K562 (cell line): Measurements from ENCODE around the gene AMFR. TPM values are rescaled to one million over a fixed set of nuclear protein-coding genes. Genes with fewer than 3 reads are reported as not detected.

Experiments used
- ATAC-seq: fragments of 200-7000 bp; cut with Tn5 transposase; 3 replicates; pipeline ENCODE4 v1.9.1; 2020; ENCODE audit warnings: moderate library complexity
- BruUV-seq: library from RNA; stranded (reverse); fragments of 400-500 nt; replicated peaks from 2 replicates; lab custom pipeline; 2021; lab: Mats Ljungman, UMichigan
- CTCF ChIA-PET: fragments of 300-600 bp; formaldehyde crosslinking; extraction: SDS; loops from one replicate; lab custom pipeline; 2021; ENCODE audit warnings: low intra/inter-chr PET ratio; lab: Yijun Ruan, JAX
- POLR2A ChIA-PET: fragments of 300-600, 350-650 bp; sonication (Branson Sonifier 250); formaldehyde crosslinking; extraction: SDS; loops from one replicate; lab custom pipeline; 2021; ENCODE audit warnings: antibody characterized with exemption, inconsistent platforms; lab: Yijun Ruan, JAX
- DNase-seq, 4 experiments: peaks; one replicate each; pipeline versions ENCODE4 v3.0.0 to v3.0.0-alpha.2; 2011 to 2018; ENCODE audit warnings: low spot score in 3 of 4, mixed read lengths in 3 of 4; ENCODE audit errors: extremely low read depth in 1 of 4
- FAIRE-seq: peaks from 2 replicates; lab custom pipeline; 2011; peaks lifted over from hg19 to GRCh38; lab: Jason Lieb, UNC
- H2AFZ ChIP-seq: 2 replicates; pipeline ENCODE4 v1.6.0; 2011; ENCODE audit warnings: low read depth, low read length, control low read depth, inconsistent platforms
- H3K27ac ChIP-seq: fragments of 200-600 bp; 3 replicates; pipeline ENCODE4 v1.8.0; 2011; ENCODE audit warnings: low read depth, mild to moderate bottlenecking, control low read depth, inconsistent platforms, low read length, moderate library complexity, mixed read lengths; ENCODE audit errors: extremely low read depth
- H3K27me3 ChIP-seq, 2 experiments: fragments of 300-600 bp in 1 of 2; 2 replicates in 1 of 2; 3 replicates in 1 of 2; pipeline versions ENCODE4 v1.6.0 to v1.8.0; 2011; ENCODE audit warnings: inconsistent platforms in 2 of 2, low read length in 2 of 2, mild to moderate bottlenecking in 1 of 2, mixed read lengths in 1 of 2, moderate library complexity in 1 of 2; ENCODE audit not compliant: control insufficient read depth in 2 of 2, insufficient read depth in 2 of 2
- H3K36me3 ChIP-seq: fragments of 300-600 bp; 3 replicates; pipeline ENCODE4 v1.8.0; 2011; ENCODE audit warnings: mild to moderate bottlenecking, low read length, inconsistent platforms; ENCODE audit not compliant: control insufficient read depth, insufficient read depth
- H3K4me1 ChIP-seq, 2 experiments: fragments of 200-600 bp in 1 of 2; replicated peaks in 1 of 2; 2 replicates in 1 of 2; 3 replicates in 1 of 2; pipeline versions ENCODE4 v1.5.1 to v1.8.0; 2011; ENCODE audit warnings: inconsistent platforms in 2 of 2, low read length in 2 of 2, mild to moderate bottlenecking in 1 of 2, mixed read lengths in 1 of 2, moderate library complexity in 1 of 2; ENCODE audit not compliant: control insufficient read depth in 2 of 2, insufficient read depth in 2 of 2
- H3K4me2 ChIP-seq: 2 replicates; pipeline ENCODE4 v1.6.1; 2011; ENCODE audit warnings: low read length, control low read depth, inconsistent platforms, mixed read lengths; ENCODE audit not compliant: insufficient read depth
- H3K4me3 ChIP-seq: fragments of 200-600 bp; sonication (generic), shearing (Covaris generic); 2 replicates; pipeline ENCODE4 v1.5.1; 2016; ENCODE audit warnings: control low read depth, inconsistent platforms
- H3K79me2 ChIP-seq: fragments of 200-600 bp; 3 replicates; pipeline ENCODE4 v1.8.0; 2011; ENCODE audit warnings: low read length, inconsistent platforms; ENCODE audit not compliant: control insufficient read depth, insufficient read depth
- H3K9ac ChIP-seq, 2 experiments: 2 replicates each; pipeline versions ENCODE4 v1.6.0 to v1.6.1; 2011; ENCODE audit warnings: low read depth in 2 of 2, low read length in 2 of 2, control low read depth in 1 of 2, inconsistent platforms in 1 of 2, mild to moderate bottlenecking in 1 of 2, mixed read lengths in 1 of 2; ENCODE audit not compliant: insufficient read depth in 1 of 2
- H3K9me1 ChIP-seq: one replicate; pipeline ENCODE4 v1.6.0; 2011; ENCODE audit warnings: inconsistent platforms, mild to moderate bottlenecking, low read length, moderate library complexity; ENCODE audit not compliant: control insufficient read depth, insufficient read depth
- H3K9me3 ChIP-seq: replicated peaks from 2 replicates; pipeline ENCODE4 v1.5.1; 2011; ENCODE audit warnings: low read depth, low read length, inconsistent platforms; ENCODE audit not compliant: control insufficient read depth, insufficient read depth
- H4K20me1 ChIP-seq: replicated peaks from 2 replicates; pipeline ENCODE4 v1.6.1; 2011; ENCODE audit warnings: low read length, inconsistent platforms, mixed read lengths; ENCODE audit not compliant: control insufficient read depth, insufficient read depth
- CHD7 ChIP-seq: fragments of 200-600 bp; sonication (generic); IDR thresholded peaks from one replicate; pipeline ENCODE4 v1.6.1; 2012; ENCODE audit warnings: mild to moderate bottlenecking, low read depth, low read length, inconsistent platforms
- DPF2 ChIP-seq: fragments of 450-650 bp; IDR thresholded peaks from 2 replicates; pipeline ENCODE4 v1.6.1; 2016
- NFATC3 ChIP-seq: fragments of 450-650 bp; IDR thresholded peaks from 2 replicates; pipeline ENCODE4 v1.6.1; 2017; ENCODE audit warnings: mild to moderate bottlenecking
- RHOXF2B ChIP-seq: fragments of 250-450 bp; sonication (Bioruptor Pico); conservative IDR thresholded peaks from 2 replicates; pipeline ENCODE4 v1.5.1; 2021
- SAFB2 ChIP-seq: fragments of 200-400 bp; formaldehyde crosslinking; IDR thresholded peaks from 2 replicates; pipeline ENCODE4 v1.6.1; 2018; ENCODE audit warnings: borderline replicate concordance, low read length, low read depth, moderate library complexity; ENCODE audit not compliant: severe bottlenecking
- U2AF1 ChIP-seq: fragments of 200-400 bp; formaldehyde crosslinking; optimal IDR thresholded peaks from 2 replicates; pipeline ENCODE3; 2017; ENCODE audit warnings: mild to moderate bottlenecking, low read depth, low read length, moderate library complexity
- ZNF79 ChIP-seq: fragments of 250-450 bp; sonication (Bioruptor Pico); IDR thresholded peaks from 2 replicates; pipeline ENCODE4 v1.4.0; 2020; ENCODE audit warnings: low read depth, mild to moderate bottlenecking, moderate library complexity
- WGBS: fragments of 100-300 bp; shearing (Covaris generic); methylation state at CpG from one replicate; pipeline ENCODE4 v1.1.6; 2016; ENCODE audit warnings: low coverage, mixed read lengths; ENCODE audit not compliant: insufficient coverage; ENCODE audit errors: missing lambda C conversion rate; 5-methylcytosine and 5-hydroxymethylcytosine counted together
- in situ Hi-C: fragments of 300-500 bp; cut with MboI; formaldehyde crosslinking; loops from 4 replicates; pipeline ENCODE4 v1.15.0; 2018; ENCODE audit warnings: inconsistent platforms, mixed read lengths
- intact Hi-C: fragments of 100-400 bp; cut with micrococcal nuclease; formaldehyde crosslinking; loops from 2 replicates; pipeline ENCODE4 v1.14.2; 2022
- polyA plus RNA-seq, 8 experiments: library from polyadenylated mRNA; depleted of rRNA in 4 of 8; stranded (reverse) in 5 of 8; unstranded in 3 of 8; fragments of >200 nt; fragmentation: Nextera tagmentation in 2 of 8; fragmentation: Illumina TruSeq in 1 of 8; extraction: Ambion mirVana in 2 of 8; extraction: Trizol in 1 of 8; gene quantifications; 2 replicates each; pipeline versions ENCODE4 v1.2.1 to v1.2.3, GENCODE V29; 2011 to 2014; ENCODE audit warnings: inconsistent platforms in 1 of 8, missing spikeins in 1 of 8
- total RNA-seq, 7 experiments: library from RNA; depleted of rRNA in 6 of 7; stranded (reverse); fragments of >200 nt in 6 of 7; fragmentation: Illumina TruSeq in 2 of 7; extraction: Trizol in 2 of 7; gene quantifications; 2 replicates each; pipeline versions ENCODE4 v1.2.1 to v1.2.3, GENCODE V29; 2011 to 2021; ENCODE audit warnings: low replicate concordance in 1 of 7

AMFR gene
- total and polyA plus RNA-seq, 9 of the 15 experiments (the other 6 are each of a cell fraction or from before 2014, with no cell fraction given): 15.6 to 113 (median 58.4) TPM

GRCh38 chr16:56373003-56373402 is 52.3 kb downstream of the AMFR start:
- Histone ChIP-seq H3K4me3 (no peak overlapping the region), H3K36me3 (peaks cover 49% of the 10 kb centered on the region), H3K9me1 (no peaks in the 10 kb centered on the region), H3K4me1 (peaks cover 0 to 3% of the 10 kb centered on the region in 2 experiments; a peak in 2 of 5 replicates), H3K9me3 (no peaks in the 10 kb centered on the region), H4K20me1 (no peaks in the 10 kb centered on the region), H3K9ac (no peak overlapping the region), H3K27me3 (no peaks in the 10 kb centered on the region), H3K27ac (no peak overlapping the region), H3K79me2 (peaks cover 32% of the 10 kb centered on the region), H2AFZ (no peak overlapping the region), H3K4me2 (no peak overlapping the region)
- 82% methylated on average over 4 of the region's 4 CpGs for WGBS
- CTCF ChIA-PET: no interaction called here
- no peak for ATAC-seq
- no peak for DNase-seq
- no peak for FAIRE-seq
- intact Hi-C loops (no loop called here), in situ Hi-C loops (no loop called here)
- BruUV-seq: no TSS peak
- POLR2A ChIA-PET: interaction anchor here (0.6 kb wide), 1 partner anchor 17 kb away, joined by 3 read pairs; no protein-coding TSS in a partner anchor
- no peak for TF ChIP-seq RHOXF2B (CRISPR knock-in tag)
- TF ChIP-seq U2AF1: no peak
- no peak for TF ChIP-seq NFATC3
- TF ChIP-seq ZNF79 (CRISPR knock-in tag): no peak
- TF ChIP-seq CHD7: no peak
- no peak for TF ChIP-seq DPF2
- no peak for TF ChIP-seq SAFB2
